ENCODE data around the gene ERC2.

The ERC2 gene

DNA sequence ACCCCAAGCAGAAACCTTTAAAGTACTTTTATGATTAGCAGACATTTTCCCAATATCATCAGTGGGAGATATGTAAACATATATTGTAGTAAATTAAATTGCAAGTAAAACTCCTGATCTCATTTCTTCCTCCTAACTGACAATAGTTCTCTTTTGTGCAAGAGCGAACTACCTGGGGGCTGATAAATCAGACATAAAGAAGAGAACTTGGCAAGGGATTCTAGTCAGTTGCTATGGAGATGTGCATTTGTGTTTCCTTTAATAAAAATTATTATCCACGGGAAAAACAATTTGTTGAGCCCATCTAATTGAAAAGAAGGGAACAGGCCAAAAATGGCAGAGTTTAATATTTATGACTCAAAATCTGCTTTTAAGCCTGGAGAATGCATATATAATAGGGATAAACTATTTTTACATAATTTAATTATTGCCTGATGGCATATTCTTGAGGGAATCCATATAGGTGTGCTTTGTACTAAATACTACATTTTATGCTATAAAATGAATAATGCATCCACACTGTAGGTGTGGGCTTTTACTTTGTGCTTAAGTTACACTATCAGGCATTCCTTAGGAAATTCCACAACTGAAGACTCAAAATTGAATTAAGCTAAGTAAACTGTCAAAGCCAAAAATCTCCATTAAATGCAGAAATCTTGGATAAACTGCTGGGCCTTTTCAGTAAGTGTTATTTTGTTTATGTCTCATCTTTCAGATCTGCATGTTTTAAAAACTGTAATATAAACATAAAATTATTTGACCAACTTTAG is 258.1 kb downstream of the ERC2 start:
- no peak overlapping the region for H3K4me3 ChIP-seq (ENCODE audit: low read length)
- DNase-seq (ENCODE audit: low read depth, low spot score) = no peak

DNA sequence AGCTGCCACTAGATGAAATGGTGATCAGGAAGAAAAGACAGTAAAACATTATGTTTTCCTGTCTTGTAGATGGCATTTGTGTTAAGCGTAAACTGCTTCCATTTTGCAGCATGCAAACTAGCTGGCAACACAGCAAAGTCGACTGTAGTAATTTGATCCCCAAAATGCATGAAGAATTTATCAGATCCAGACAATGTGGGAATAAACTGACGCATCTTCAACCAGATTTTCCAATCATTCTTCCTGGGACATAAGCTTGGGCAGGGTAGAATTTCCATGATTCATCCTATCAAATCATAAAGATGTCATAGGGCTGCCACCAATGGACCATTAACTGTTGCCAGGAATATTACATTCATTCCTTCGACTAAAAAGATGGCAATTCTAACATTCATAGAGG is 260.3 kb downstream of the ERC2 start:
- no peak overlapping the region for H3K4me3 ChIP-seq (ENCODE audit: low read length)
- DNase-seq (ENCODE audit: low read depth, low spot score) = no peak

DNA sequence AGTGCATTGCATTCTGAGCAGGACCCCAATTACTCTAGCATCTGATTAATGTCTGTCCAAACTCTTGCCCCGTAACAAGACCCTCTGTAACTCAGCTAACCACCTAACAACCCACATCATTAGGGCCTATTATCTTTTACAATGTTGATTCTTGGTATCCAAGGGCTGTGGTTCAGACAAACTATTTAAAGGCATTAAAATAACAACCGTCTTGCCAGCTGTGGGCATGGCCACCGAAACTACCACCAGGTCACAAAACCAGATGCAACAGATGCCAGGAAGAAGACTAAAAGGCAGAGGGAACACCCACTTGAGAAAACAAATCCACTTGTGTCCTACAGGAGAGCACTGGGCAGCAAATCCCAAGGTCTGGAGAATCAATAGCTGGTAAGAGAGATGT is 262.9 kb downstream of the ERC2 start:
- H3K4me3 ChIP-seq (ENCODE audit: low read length) = no peak overlapping the region
- DNase-seq (ENCODE audit: low read depth, low spot score) = no peak

DNA sequence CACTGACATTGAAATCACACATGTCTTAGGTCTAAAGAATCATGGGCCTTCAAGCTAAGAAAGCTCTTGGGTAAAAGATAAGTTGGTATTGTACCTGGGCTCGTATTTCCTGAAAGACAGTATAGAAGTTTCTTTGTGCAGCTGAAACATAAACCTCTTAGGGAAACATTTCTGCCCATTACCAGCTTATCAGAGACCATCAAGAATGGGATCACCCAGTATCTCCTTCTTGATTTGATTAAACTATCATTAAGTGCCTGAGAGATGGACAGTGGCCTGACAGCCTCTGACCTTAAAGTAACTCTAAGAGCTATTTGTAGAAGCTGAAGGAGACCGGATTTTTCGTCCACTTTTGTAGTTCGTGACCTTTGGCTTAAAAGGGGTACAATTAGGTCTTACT is 265.3 kb downstream of the ERC2 start:
- DNase-seq (ENCODE audit: low read depth, low spot score) = no peak

DNA sequence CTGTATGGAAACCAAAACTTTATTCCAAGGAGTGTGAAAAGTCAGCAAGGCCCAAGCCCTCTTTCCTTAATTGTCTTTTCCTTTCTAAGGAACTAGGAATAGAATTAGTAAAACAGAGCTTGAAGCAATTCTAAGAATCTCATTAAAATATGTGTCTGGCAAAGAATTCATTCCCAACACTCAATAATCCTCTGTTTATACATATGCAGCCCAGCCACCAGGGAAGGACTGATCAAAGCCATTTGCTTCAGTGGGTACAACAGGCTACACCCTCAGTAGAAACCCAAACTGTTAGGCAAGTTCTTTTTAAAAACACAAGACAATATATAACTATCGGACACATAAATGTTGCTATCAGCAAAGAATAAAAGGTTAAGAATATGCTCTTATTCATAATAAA is 266.9 kb downstream of the ERC2 start:
- H3K4me3 ChIP-seq (ENCODE audit: low read length) = no peak overlapping the region
- DNase-seq (ENCODE audit: low read depth, low spot score) = no peak

More for the DNA sequence above, 265.3 kb downstream of the ERC2 start:
- no peak overlapping the region for H3K4me3 ChIP-seq (ENCODE audit: low read length)

DNA sequence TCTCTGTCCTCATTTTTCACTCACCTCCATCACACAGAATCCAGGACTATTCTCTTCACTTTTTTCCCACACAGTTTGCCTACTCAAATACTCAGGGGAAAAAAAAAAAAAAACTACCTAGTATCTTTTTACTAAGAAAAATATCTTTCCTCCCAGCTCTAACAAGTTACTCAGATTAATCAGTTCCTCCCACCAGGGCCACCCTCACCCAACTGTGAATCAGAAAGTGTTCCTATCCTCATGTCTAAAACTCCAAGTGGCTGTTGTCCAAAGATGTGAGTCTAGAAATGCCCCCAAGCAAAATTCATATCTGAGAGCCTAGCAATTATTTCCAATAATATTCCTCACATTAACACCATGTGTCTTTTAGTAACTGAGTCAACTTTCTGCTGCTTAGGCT is 268.0 kb downstream of the ERC2 start:
- no peak for DNase-seq (ENCODE audit: low read depth, low spot score)
- no peak overlapping the region for H3K4me3 ChIP-seq (ENCODE audit: low read length)

DNA sequence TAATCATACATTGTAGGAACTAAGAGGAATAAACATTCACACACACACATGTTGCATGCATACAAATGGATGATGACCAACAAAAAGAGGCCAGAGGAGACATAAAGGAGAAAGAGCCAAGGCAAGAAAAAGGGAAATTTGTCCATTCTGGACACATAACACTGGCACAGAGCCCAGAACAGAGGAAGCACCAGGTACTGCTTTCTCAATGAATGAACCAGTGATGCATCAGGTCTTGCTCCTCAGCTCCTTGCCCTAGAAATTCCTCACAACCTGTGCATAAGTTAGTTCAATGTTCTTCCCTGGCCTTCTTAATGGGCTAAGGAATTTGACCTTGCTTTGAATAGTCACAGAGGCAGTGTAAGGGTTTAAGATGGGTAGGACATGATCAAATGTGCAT is 270.3 kb downstream of the ERC2 start:
- no peak overlapping the region for H3K4me3 ChIP-seq (ENCODE audit: low read length)
- DNase-seq (ENCODE audit: low read depth, low spot score) = no peak

DNA sequence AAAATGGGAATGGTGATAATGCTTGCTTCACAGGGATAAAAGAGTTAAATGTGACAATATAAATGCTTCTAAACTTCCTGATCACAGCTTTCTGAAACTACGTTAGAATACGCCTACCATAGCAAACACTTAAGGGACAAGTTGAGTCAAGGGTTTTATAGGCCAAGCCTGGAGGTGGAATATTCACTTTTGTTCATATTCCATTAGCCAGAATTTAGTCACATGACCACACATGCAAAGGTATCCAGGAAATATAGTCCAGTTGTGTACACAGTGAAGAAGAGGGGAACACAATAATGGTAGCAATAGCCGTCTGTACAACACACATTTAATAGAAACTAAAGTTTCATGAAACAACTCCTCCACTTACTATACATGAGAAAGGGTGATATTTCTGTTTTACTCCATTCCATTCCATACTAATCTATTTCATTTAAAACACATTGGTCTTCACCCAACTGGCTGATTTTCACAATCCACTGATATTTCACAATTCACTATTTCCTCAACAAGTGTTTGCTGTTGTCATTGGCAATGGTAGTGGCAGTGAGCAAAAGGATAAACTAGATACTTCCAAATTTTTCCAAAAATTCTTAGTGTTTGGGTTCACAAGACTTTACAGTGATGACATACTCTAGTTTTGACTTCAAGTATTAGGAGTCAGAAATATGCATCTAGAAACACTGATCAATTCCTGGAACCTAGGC is 270.9 kb downstream of the ERC2 start:
- no peak overlapping the region for H3K4me3 ChIP-seq (ENCODE audit: low read length)
- no peak for DNase-seq (ENCODE audit: low read depth, low spot score)

DNA sequence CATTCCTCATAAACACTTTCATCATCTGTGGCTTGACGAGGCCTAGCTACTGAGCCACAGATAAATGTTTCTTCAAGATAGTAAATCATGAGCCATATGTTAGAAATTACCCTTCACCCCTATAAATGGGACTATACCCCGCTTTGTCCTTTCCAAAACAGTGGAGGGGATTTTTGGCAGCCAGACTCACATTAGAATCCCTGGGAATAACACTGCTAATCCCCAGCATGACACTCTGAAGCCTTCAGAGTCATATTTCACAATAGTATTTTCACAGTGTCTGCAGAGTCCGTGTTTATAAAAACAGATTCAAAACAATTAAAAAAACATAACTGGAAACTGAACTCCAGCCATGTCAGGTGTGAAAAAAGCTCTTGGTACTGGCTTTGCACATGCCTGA is 271.6 kb downstream of the ERC2 start:
- H3K4me3 ChIP-seq (ENCODE audit: low read length) = no peak overlapping the region
- no peak for DNase-seq (ENCODE audit: low read depth, low spot score)

DNA sequence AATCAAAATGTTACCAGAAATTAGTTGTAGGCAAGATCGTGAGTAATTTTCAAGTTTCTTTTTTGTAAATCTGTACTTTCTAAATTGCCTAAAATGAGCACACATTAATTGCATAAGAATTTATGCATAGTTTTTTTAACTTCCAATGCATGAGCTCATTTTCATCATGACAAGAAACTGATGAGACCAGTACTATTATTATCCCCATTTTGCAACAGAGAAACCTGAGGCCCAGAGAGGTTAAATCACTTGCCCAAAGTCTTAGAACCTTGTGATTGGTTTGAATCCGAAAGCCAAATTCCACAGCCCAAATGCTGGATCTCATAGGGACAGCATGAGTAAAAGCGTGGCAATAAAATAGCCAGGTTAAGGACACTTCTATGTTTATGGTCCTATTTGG is 274.7 kb downstream of the ERC2 start:
- no peak overlapping the region for H3K4me3 ChIP-seq (ENCODE audit: low read length)
- DNase-seq (ENCODE audit: low read depth, low spot score) = no peak

DNA sequence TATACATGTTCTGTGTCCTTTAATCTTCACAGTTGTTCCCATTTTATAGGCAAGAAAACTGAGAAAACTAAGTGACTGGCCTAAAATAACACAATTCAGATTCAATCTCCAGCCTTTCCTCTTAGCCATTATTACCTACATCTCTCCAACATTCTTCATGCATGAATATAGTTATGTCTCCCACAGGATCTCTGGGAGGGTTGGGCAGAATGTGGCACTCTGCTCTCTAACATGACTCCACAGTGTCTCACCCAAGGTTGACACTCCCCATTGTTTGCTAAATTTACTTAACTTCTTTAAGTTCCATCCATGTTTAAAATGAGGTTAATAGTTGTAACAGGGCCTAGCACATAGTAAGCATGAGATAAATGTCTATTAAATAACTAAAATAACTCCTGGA is 276.3 kb downstream of the ERC2 start:
- DNase-seq (ENCODE audit: low read depth, low spot score) = no peak
- no peak overlapping the region for H3K4me3 ChIP-seq (ENCODE audit: low read length)

DNA sequence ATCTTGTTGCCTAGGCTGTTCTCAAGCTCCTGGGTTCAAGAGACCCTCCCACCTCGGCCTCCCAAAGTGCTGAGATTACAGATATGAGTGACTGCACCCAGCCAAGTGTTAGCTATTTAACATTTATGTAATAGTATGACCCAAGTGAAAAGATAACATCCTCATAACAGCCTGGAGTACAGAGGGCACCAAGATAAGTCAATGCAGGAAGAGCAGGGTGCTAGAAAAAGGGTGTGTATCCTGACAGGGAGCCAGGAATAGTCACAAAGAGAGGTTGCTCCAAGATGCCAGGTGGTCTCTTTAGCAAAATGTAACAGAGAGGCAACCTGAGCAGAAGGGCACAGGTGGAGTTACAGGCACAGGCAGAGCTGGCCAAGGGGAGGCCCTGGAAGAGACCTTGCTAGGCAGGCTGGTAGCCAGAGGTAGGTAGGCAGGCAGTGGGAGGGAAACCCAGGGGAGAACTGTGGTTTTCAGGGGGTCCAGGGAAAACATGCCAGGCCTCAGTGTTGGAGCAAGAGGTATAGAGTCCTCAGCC is 277.4 kb downstream of the ERC2 start:
- no peak for DNase-seq (ENCODE audit: low read depth, low spot score)

DNA sequence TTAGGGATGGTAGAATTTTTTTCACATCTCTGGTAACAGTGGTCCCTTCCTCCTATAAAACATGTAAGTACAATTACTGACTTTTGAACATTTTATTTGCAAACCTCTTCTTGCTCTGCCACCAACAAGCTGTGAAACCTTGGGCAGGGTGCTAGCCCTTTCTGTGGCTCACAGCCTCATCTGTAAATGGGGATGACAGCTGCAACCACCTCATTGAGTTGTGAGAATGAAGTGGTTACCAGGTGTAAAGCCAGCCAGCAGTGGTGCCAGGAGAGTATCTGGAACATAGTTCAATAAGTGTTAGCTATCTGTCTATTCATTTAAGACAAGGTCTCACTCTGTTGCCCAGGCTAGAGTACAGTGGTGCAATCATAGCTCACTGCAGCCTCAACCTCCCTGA is 278.1 kb downstream of the ERC2 start:
- H3K4me3 ChIP-seq (ENCODE audit: low read length) = no peak overlapping the region
- no peak for DNase-seq (ENCODE audit: low read depth, low spot score)

More for the DNA sequence above, 277.4 kb downstream of the ERC2 start:
- H3K4me3 ChIP-seq (ENCODE audit: low read length) = no peak overlapping the region

DNA sequence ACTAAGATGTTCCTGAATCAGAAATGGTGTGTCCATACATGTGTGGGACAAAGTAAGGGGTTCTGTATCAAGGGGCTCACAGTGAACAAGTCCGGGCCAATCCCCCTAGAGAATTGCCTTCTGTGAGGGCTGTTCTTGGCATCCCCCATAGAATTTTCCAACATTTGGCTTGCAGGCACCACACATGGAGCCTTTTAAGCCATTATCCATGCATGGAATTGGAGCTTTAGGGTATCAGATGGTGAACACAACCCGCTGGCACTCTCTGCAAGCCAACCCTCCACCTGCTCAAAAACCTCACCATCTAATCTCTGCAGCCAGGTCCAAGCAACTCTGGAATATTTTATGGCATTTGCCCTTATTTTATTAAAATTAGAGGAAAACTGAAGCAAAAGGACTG is 278.7 kb downstream of the ERC2 start:
- no peak for DNase-seq (ENCODE audit: low read depth, low spot score)
- H3K4me3 ChIP-seq (ENCODE audit: low read length) = no peak overlapping the region

DNA sequence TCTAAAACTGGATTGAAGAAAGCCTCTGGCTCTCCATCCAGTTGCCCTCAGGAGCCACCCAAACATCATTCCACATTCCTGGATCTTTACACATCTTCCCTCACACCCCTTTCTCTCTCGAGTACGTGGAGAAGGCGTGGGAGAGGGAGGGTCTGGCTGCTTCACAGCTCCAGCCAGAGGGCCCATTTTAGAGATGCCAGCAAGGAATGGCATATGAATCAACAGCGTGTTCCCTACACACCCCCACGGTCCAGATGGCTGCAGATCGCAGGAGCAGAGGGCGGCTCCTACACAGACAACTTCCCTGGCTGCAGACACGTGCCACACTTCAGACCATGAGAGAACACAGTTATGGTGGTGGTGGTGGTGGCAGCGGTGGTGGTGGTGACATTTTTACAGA is 280.1 kb downstream of the ERC2 start:
- no peak for DNase-seq (ENCODE audit: low read depth, low spot score)
- no peak overlapping the region for H3K4me3 ChIP-seq (ENCODE audit: low read length)

DNA sequence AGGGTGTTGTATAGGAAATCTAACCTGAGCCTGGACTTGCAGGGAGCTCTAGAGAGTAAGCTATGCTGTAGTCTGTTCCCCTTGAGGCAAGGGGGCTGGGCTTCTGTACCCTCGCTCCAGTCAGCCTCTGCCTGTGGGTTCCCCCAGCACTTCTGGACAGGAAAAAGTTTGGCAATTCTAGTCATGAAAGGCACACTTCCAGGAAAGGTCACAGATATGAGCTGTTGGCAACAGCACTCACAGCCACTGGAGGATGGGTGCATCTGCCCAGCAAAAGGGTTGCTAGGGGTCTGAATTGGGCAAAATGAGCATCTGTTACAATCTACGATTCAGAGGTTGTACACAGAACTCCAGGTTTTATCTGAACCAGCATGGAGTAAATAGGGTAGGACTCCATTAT is 281.2 kb downstream of the ERC2 start:
- no peak overlapping the region for H3K4me3 ChIP-seq (ENCODE audit: low read length)
- no peak for DNase-seq (ENCODE audit: low read depth, low spot score)

DNA sequence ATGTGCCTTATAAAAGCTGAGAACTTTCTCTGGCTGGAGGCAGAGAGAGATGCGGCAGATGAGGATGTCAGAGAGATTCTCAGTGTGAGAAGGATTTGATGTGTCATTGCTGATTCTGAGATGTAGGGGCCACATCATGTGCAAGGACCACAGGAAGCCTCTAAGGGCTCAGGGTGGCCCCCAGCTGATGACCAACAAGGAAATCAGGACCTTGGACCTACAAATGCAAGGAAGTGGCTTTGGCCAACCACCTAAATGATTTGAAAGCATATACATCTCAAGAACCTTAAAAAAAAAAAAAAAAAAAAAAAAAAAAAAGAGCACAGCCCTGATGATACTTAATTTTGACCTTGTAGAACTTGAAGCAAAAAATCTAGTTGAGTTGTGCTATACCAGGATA is 282.4 kb downstream of the ERC2 start:
- H3K4me3 ChIP-seq (ENCODE audit: low read length) = no peak overlapping the region
- no peak for DNase-seq (ENCODE audit: low read depth, low spot score)

DNA sequence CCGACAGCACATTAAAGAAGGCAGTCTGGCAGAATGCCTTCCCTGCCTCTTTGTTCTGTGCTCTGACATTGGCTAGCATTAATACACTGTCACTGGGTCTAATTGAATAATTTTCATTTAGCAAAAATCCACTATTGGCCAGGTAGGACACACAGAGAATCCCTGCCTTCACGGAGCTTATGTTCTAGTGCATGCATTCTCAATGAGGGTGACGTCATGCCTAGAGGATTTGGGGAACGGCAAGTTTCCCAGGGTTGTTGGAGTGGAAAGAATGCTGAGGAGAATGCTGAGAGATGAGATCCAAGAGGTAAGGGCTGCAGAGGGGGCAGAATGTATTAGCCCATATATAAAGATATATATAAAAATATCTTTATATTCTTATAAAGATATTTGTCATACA is 284.7 kb downstream of the ERC2 start:
- no peak overlapping the region for H3K4me3 ChIP-seq (ENCODE audit: low read length)
- no peak for DNase-seq (ENCODE audit: low read depth, low spot score)

DNA sequence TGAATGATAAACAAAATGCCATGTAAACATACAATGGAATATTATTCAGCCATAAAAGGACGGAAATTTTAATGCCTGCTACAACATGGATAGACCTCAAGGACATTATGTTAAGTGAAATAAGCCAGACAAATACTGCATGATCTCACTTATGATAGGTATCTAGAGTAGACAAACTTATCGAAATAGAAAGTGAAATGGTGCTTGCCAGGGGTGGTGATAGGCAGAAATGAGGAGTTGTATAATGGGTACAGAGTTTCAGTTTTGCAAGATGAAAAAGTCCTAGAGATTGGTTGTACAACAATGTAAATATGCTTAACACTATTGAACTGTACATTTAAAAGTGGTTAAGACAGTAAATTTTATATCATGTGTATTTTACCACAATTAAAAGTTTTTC is 287.8 kb downstream of the ERC2 start:
- no peak overlapping the region for H3K4me3 ChIP-seq (ENCODE audit: low read length)
- DNase-seq (ENCODE audit: low read depth, low spot score) = no peak

DNA sequence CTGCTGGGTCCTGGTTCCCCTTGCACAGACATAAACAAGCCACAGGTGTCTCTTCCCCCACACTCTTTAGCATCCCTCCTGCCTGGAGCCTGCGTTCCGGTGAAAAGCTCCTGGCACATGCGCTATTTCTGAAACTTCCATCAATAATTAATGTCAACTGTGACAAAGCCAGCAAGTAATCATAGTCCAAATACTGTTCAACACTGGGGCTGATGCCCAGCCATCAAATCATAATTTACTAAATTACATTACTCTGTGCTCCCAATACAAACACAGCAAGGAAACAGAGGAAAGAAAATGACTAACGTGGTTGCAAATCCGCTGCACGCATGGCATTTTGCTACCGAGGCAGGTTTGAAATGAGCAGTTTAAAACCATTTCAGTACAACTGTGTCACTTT is 294.7 kb downstream of the ERC2 start:
- H3K4me3 ChIP-seq (ENCODE audit: low read length) = no peak overlapping the region
- no peak for DNase-seq (ENCODE audit: low read depth, low spot score)

DNA sequence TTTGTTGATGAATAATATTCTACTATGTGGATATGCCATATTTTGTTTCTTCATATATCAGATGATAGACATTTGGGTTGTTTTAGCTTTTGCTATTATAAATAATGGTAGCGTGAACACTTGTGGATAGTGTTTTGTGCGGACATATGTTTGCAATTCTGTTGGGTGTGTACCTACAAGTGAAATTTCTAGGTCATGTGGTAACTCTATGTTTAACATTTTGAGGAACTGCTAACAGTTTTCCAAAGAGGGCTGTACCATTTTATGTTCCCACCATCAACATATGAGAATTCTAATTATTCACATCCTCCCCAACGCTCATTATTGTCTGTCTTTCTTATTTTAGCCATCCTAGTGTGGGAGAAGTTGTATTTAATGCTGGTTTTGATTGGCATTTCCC is 303.8 kb downstream of the ERC2 start:
- no peak for DNase-seq (ENCODE audit: low read depth, low spot score)

More for the DNA sequence above, 303.8 kb downstream of the ERC2 start:
- no peak overlapping the region for H3K4me3 ChIP-seq (ENCODE audit: low read length)
